GM18507 (cell line): ENCODE measurements around the gene CD247.

Experiments used
- DNase-seq: peaks from one replicate; pipeline ENCODE4 v3.0.0; 2011; ENCODE audit warnings: low read depth; ENCODE audit not compliant: insufficient read length; ENCODE audit errors: extremely low spot score
- FAIRE-seq: peaks from 2 replicates; lab custom pipeline; 2011; peaks lifted over from hg19 to GRCh38; lab: Jason Lieb, UNC

CD247 gene

DNA sequence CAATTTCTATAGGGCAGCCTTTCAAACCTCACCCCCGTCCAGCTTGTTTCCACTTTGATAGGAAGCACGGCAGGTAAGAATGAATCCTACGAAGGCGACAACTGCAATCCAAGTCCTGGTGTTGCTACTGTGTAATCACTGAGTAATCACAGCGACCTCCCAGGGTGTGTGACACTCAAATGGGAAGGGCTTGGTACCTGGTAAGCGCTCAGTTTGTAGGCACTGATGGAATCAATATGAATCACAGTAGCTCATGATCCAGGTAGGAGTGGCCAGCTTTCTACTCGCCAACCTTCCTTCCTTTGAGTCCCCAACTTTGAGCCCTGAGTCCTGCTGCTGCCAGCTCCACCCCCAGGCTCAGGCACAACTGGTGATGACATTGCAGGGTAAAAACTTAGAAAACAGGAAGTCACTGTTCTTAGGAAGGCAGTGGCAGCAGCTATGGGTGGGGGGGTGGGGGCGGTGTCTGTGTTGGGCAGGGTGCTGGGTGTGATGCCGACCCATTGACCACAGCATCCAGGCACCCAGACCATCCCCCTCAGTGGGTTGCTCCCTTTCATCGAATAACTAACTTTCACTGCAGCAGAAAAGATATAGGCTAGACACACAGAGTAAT lies 70.7 kb downstream of the CD247 start:
- DNase-seq (no peak), FAIRE-seq (peak; percentile 49)

DNA sequence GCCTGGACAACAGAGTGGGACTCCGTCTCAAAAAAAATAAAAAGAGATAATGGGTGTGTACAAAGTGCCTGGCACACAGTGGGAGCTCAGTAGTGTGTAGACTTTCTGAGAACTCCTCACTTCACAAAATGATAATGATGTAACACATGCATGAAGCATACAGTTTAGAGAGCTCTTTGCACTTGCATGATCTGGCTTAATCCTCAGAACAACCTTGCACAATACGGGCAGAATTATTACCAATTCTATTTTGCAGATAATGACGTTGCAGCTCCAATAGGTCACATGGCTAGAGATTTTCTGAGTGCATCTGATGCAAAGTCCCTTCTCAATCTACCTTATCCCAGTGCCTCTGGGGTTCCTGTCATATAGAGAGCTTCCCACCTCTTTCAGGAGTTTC lies 71.4 kb downstream of the CD247 start:
- DNase-seq (no peak), FAIRE-seq (no peak)

DNA sequence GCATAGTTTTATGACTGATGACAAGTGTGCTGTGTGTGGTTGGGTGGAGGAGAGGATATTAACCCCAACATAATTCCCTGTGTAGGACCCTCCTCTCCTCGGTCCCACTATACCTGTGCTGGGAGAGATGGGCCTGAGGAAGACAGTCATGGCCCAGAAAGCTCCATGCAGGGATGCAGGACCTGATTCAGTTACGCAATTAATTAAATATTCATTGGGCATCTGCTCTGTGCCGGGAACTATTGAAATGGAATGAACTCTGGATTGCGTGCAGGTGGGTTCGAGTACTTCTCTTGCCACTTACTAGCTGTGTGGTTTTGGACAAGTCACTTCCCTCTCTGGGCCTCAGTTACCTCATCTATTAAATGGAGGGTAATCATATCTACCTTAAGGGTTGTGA lies 74.6 kb downstream of the CD247 start:
- FAIRE-seq (no peak), DNase-seq (no peak)

DNA sequence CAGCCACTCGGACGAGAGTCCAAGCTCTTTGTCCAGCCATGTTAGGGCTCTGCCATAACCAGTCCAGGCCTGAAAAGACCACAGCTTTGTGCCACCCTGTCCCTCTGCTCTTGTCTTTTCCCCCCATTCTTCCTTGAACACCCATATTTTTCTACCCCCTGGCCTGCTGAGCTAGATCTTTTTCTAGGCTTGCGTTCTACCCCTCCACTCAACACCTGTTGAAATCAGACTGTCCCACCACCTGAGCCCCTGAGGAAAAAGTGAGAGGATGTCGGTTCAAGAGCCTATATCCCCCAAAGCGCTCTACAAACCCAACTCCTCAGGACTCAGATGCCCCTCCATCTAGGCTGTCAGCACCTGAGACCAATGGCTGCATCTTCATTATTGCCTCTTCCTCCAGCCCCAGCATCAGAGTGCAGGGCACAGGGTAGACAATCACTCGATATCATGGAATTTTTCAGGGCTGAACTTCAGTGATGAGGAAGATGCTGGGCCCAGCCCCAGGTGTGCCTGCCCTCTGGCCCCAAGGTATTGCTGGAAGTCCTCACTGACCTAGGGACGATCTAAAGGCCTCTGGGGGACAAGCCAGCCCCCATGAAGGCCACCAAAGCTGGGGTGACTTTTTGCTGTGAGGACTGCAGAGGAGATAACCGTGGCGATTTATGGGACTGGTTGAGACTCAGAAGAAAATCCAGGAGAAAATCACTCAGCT lies 75.3 kb downstream of the CD247 start:
- no peak for DNase-seq
- no peak for FAIRE-seq

DNA sequence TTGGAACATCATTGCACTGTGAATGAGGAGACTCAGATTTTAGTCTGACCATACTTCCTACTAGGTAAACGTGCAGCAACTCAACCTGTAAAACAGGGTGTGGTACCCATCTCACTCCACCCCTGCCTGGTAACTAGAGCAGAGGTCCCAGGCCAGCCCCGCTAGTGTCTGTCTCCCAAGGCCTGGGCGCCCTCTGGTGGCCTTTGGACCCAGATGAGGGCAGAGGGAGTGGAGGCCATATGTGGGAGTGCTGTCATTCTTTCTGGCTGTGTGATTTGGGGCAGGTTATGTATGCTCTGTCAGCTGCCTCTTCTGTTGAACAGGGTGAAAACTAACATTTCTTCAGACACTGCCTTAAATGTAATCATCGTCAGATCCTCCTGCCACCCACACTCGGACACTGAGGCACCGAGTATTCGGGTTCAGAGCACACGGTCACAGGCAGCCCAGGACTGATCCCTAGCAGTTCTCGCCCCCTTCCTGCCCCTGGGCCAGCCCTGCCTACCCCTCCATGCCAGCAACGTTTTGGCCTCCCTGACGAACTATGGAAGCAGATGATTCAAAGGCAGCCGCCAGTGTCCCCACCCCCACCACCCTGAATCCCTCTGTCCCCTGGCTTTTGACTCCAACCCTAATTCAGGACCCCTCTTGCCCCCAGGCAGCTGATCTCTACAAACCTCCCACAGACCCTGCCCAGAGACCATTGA lies 76.0 kb downstream of the CD247 start:
- DNase-seq (peak; percentile 76), FAIRE-seq (peak; percentile 87)

DNA sequence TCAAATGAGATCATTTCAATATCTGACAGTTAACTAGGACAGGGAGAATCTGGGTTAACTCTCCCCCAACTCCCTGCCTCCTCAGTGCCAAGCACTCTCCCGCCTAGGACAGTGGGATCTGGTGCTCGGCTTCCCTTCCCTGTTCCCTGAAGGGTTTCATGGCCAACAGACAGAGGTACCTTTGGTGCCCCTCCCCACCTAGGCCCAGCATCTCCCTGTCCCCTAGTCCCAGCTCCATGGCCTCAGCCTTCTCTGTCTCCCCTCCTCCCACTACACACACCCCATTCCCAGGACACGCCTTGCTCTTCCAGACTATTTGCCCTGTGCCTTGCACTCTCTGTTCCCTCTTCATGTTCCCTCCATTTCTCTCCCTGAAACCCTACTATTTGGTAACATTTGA lies 77.1 kb downstream of the CD247 start:
- DNase-seq (no peak), FAIRE-seq (no peak)

DNA sequence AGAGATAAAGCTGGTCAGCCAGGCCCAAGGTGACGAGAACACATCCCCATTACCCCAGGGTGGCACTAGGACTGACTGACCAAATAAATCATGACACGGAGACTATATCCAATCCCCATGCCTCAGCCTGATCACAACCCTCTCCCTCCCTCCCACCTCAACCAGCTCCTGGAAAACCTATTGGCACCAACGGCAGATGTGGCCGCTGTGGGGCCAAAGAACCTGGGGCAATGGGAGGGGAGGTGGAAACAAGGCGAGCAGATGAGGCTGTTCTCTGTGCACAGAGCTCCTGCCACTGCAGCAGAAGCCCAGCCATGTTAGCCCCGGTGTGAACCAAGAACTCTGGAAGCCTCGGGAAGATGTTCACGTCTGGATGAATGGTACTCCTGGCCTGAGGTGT lies 77.6 kb downstream of the CD247 start:
- DNase-seq (no peak), FAIRE-seq (no peak)

DNA sequence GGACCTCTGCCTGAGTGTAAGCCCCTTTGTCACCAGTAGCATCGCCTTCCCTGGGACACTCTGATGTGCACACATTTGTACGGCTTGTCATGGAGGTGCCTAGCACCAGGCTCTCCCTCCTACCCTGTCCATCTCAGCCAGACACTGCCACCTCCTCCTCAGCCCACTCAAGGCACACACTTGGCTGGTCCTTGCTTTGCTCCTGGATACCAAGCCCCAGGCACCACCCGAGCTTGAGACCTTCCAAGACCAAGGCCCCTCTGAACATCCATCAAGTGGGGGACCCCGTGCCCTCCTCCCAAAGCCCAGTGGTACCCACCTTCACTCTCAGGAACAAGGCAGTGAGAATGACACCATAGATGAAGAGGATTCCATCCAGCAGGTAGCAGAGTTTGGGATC lies 78.0 kb downstream of the CD247 start:
- FAIRE-seq: no peak
- no peak for DNase-seq

DNA sequence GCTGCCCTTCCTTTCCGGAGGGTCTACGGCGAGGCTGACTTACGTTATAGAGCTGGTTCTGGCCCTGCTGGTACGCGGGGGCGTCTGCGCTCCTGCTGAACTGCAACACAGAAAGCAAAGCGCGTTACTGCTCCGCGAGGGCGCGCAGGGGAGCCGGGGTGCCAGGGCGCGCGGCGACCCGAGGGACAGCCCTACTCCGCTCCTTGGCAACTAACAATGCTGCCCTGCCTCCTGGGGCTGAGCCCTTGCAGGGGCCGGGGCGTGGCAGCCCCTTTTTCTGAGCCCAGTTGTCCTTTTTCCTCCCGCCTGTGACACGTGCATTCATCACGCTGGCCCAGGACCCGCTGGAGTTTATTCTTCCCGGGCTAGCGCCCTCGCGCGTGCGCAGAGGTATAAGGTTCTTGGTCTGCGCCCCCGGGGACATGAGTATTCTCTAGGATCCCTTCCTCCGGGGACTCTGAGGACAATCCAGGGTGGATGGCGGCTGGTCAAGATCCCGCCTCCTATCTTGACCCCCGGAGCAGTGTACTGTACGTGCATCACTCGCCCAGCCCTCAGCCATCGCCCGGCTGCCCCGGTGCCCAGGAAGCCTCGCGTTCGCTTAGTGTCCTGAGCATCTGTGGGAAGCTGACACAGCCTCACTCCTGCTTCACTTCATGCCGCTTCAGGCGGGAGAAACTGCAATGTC lies 78.9 kb downstream of the CD247 start:
- DNase-seq: no peak
- no peak for FAIRE-seq

DNA sequence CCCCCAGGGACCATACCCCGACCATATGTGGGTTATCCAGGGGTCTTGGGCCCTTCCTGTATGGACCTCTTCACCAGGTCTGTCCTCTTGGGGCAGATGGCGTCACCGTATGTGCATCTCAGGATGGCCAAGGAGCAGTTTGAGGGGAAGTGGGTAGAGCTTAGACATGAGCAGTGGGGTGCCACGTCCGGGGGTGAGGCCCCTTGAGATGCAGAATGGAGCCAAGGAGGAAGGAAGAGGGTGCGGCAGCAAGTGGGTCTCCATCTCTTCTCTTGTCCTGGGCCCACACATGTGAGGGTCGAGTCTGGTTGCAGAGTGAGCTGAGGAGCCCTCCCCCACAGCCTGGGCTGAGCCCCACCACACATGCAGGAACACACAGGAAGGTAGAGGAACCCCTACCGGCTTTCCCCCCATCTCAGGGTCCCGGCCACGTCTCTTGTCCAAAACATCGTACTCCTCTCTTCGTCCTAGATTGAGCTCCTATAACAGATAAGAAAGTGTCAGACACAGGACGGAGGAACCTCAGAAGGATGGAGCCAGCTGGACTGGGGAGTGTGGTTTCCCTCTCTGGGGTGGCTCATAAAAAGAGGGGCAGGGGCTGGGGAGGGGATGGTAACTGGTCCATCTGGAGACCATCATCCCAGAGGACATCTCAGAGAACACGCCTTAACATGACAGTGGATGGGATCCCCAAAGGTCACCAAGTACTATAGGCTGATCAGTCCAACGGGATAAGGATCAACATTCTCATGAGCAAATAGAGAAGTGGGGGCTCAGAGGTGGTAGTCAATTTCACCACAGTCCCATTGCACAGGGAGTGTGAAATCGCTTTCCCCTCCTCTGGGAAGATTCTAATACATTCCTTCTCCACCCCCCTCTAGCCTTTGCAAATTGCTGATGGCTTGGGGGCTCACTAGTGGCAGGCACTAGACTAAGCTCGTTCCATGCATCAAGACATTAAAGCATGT lies 79.9 kb downstream of the CD247 start:
- FAIRE-seq: no peak

DNA sequence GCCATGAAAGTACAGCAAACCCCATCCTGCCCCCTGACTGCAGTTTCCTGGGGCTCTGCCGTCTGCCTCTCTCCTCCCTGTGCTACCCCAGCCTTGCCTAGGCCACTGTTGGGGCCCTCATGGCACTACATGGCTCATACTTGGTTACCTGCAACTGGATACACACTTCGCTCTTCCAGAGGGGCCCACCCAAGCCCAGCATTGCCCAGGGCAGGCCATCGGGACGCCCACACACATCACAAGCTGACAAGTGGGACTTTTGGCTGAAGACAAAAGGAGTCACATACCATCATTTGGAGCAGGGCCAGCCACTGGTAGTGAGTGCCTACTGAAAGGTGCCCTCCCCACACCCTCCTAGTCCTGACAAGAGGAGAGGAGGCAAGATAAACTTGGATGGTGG lies 82.8 kb downstream of the CD247 start:
- DNase-seq (no peak), FAIRE-seq (no peak)

More for the DNA sequence above, 79.9 kb downstream of the CD247 start:
- no peak for DNase-seq

DNA sequence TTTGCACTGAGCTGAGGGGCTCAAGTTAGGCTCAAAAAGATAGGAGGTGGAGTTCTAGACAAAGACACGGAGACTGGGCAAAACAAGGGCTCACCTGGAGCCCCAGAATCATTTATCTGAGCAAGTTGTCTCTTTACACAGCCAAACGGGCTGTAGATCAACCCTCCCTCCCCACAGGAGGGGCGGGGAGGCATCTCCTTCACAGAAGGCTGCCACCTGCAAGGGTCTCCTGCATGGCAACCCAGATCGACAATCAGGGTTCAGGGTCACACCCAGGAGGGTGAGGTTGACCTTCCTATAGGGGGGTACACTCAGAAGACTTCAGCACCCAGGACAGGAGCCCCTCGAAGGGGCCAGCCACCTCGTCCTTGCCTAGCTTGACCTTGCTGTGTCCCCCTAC lies 84.0 kb downstream of the CD247 start:
- FAIRE-seq: no peak
- no peak for DNase-seq

DNA sequence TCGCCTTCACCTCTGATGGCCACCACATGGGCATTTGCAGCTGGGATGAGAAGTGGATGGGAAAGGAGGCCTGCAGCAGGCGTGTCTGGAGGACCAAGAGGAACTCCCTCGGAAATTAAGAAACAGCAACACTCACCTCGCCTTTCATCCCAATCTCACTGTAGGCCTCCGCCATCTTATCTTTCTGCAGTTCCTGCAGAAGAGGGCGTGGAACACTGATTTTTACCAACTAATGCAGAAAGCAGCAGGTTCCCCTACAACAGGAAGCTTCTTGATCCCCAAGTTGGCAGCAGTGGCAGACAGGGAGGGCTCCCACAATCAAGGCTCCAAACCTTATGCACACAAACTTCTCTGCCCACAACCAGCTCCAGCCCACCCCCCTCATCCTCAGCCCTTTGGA lies 84.4 kb downstream of the CD247 start:
- FAIRE-seq: no peak

DNA sequence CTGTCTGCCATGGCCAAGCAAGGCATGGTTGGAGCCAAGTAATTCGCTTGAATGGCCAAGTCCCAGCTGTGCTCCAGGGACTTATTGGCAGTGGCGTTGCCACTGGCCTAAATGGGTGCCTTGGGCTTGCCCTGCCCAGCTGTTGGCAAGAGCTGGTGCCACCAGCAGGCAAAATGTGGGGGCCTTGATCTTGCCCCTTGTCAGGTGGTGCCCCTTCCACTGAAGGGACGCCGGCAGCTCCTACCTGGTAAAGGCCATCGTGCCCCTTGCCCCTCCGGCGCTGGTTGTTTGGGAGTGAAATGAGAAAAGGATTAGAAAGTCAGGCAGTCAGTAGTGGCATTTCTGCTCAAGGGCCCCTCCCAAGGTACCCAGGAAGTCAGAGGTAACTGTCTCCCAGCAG lies 85.5 kb downstream of the CD247 start:
- FAIRE-seq: no peak
- DNase-seq: no peak

More for the DNA sequence above, 84.4 kb downstream of the CD247 start:
- no peak for DNase-seq

DNA sequence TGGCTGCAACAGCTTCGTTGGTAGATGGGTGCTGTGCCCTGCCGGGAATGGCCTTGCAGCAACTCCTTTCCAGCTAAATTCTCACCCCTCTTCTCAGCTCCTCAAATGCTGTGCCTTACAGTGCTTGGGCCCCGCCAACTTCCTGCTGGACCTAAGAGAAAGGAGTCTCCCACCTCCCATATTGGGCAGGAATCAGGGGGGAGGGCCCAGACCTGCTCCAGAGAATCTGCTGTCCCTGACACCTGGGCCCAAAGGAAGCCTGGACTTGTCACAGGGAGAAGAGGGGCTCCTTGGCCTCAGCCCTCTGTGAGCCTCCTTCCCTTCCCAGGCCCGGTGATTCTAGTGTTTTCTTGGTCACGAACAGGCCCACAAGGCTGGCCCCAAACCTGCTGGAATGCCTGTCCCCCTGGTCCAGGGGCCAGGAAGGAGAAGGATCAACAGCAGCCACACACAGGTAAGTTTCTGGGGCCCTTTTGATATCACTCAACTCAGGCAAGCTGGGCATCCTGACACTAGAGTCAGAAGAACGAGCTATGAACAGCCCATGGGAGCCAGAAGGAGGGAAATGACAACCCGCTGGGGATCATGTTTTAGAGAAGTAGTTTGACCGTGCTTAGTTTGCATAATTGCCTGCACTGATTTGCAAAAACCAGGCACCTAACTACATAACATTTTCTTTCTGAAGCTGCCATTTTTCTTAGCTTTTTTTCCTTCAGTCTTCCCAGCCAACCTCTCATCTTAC lies 86.2 kb downstream of the CD247 start:
- no peak for FAIRE-seq
- no peak for DNase-seq

DNA sequence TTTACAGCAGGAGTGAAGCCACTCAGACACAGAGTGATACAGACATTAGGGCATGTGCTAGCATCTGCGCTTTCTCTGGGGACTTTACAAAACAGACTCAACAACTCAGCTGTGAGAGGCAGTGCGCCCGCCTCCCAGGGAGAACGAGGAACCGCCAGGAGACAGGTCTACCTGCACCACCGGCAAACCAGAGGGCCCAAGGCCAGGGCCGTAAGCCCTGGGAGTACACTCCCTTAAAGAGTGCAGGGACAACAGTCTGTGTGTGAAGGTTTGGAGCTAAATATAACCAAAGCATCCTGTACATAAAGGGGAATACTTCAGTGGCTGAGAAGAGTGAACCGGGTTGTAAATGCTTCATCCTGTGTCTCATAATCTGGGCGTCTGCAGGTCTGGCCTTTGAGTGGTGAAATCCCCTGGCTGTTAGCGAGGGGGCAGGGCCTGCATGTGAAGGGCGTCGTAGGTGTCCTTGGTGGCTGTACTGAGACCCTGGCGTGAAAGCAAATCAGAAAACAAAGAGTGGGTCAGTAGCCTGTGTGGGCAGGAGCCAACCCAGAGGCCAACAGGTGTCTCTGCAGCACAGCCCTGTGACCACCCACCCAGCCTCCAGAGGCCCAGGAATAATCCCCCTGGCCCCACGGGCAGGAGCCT lies 86.9 kb downstream of the CD247 start:
- DNase-seq (no peak), FAIRE-seq (no peak)

DNA sequence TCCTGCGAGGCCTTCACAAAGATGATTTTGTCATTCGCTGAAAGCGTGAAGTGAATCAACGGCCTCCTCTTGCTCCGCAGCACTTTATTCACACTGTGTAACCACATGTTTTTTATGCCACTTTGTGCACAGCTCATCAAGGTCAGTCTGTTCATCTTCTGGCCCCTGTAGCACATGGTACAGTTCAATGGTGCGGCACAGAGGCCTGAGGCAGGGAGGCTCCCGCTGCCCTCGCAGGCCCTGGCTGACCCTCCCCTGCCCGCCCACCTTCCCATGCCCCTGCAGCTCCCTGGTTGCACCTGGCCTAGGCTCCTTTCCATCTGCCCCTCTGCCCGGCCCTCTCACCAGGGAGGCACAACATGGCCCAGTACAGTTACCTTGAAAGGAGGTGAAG lies 87.5 kb downstream of the CD247 start:
- no peak for DNase-seq
- peak; percentile 31 for FAIRE-seq
